GM06990 (cell line): ENCODE results near the gene DCBLD1.
"Not testable (repeated sequence)": the region's sequence is repeated elsewhere in the genome, so short reads cannot be mapped to it uniquely, and the experiment has no call there.

Experiments used
- DNase-seq: peaks from one replicate; pipeline ENCODE4 v3.0.0-alpha.2; 2011; ENCODE audit not compliant: insufficient read length; ENCODE audit errors: extremely low read depth
- H3K27me3 ChIP-seq: replicated peaks from 2 replicates; pipeline ENCODE4 v1.6.0; 2011; ENCODE audit warnings: low read length; ENCODE audit not compliant: control insufficient read depth, insufficient read depth
- H3K36me3 ChIP-seq: 2 replicates; pipeline ENCODE4 v1.5.1; 2011; ENCODE audit warnings: low read length; ENCODE audit not compliant: control insufficient read depth, insufficient read depth
- H3K4me3 ChIP-seq: replicated peaks from 2 replicates; pipeline ENCODE4 v1.5.1; 2011; ENCODE audit warnings: low read depth, mild to moderate bottlenecking, control low read depth, low read length
- TF ChIP-seq, protein P1 (sequence below): IDR thresholded peaks from 2 replicates; pipeline ENCODE4 v1.5.1; 2011; ENCODE audit warnings: low read length, control low read depth, mild to moderate bottlenecking, inconsistent platforms; ENCODE audit not compliant: insufficient read depth, poor library complexity, severe bottlenecking

DCBLD1 gene

DNA sequence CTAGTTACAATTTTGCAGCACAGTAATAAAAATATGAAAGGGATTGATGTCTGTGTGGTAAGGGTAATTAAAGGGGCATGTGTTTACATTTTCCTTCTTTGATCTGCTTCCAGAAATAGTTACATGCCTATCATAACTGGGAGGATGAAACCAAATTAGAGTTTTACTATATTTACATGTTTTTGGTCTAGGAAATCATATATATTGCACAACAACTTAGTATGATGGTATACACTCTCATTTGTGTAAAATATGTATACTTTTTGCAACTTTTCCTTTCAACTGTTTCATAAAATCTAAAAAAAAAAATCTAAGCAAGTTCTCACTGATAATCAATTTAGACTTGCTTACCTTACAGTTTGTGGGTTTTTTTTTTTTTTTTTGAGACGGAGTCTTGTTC is 32.2 kb downstream of the DCBLD1 start:
- no peaks in the 10 kb centered on the region for H3K36me3 ChIP-seq
- H3K4me3 ChIP-seq = no peak overlapping the region
- DNase-seq = no peak
- TF ChIP-seq, protein P1, sequence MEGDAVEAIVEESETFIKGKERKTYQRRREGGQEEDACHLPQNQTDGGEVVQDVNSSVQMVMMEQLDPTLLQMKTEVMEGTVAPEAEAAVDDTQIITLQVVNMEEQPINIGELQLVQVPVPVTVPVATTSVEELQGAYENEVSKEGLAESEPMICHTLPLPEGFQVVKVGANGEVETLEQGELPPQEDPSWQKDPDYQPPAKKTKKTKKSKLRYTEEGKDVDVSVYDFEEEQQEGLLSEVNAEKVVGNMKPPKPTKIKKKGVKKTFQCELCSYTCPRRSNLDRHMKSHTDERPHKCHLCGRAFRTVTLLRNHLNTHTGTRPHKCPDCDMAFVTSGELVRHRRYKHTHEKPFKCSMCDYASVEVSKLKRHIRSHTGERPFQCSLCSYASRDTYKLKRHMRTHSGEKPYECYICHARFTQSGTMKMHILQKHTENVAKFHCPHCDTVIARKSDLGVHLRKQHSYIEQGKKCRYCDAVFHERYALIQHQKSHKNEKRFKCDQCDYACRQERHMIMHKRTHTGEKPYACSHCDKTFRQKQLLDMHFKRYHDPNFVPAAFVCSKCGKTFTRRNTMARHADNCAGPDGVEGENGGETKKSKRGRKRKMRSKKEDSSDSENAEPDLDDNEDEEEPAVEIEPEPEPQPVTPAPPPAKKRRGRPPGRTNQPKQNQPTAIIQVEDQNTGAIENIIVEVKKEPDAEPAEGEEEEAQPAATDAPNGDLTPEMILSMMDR = no peak
- no peaks in the 10 kb centered on the region for H3K27me3 ChIP-seq

DNA sequence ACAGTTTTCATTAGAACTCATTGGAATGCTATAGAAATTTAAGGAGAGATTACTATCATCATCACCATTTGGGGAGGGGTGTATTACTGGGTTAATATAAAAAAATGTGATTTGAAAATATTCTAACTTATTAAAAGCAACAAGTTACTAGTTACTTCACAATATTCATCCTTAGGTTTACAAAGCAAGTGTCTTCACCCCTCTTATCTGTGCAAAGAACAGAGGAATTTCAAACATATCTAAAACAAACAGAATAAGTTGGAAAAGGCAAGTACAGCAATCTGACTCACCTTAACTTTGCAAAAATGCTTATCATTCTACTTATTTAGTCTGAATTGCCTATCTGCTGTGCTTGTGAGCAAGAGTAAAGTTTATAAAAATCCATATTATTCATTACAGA is 32.9 kb downstream of the DCBLD1 start:
- no peak overlapping the region for H3K4me3 ChIP-seq
- H3K27me3 ChIP-seq = no peaks in the 10 kb centered on the region
- no peaks in the 10 kb centered on the region for H3K36me3 ChIP-seq
- TF ChIP-seq, protein P1 = no peak
- DNase-seq = no peak

DNA sequence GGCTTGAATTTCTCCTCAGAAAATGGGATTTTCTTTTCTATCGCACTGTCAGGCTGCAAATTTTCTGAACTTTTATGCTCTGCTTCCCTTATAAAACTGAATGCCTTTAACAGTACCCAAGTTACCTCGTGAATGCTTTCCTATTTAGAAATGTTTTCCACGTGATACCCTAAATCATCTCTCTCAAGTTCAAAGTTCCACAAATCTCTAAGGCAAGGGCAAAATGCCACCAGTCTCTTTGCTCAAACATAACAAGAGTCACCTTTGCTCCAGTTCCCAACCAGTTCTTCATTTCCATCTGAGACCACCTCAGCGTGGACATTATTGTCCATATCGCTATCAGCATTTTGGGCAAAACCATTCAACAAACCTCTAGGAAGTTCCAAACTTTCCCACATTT is 35.5 kb downstream of the DCBLD1 start:
- not testable (repeated sequence) for H3K36me3 ChIP-seq, H3K4me3 ChIP-seq, DNase-seq, H3K27me3 ChIP-seq

DNA sequence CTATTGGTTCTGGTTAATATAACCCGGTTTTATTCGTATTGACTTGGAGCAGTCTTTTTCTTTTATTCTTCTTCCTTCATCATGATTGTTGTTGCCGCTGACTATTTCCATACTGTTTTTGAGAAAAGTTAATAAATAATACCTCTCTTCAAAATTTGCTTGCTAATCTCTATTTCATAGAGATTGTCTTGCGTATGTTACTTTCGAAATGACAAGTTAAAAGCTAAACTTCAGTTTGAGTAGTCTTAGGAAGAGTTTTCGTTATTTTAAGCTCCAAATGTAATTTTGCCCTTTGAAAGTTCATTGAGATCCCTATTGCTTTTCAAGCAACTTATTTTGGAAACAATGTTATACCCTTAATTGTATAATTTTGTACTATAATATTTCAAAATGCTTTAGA is 36.4 kb downstream of the DCBLD1 start:
- Histone ChIP-seq H3K36me3 (no peaks in the 10 kb centered on the region), H3K4me3 (no peak overlapping the region), H3K27me3 (no peaks in the 10 kb centered on the region)
- no peak for DNase-seq
- TF ChIP-seq, protein P1 = no peak

DNA sequence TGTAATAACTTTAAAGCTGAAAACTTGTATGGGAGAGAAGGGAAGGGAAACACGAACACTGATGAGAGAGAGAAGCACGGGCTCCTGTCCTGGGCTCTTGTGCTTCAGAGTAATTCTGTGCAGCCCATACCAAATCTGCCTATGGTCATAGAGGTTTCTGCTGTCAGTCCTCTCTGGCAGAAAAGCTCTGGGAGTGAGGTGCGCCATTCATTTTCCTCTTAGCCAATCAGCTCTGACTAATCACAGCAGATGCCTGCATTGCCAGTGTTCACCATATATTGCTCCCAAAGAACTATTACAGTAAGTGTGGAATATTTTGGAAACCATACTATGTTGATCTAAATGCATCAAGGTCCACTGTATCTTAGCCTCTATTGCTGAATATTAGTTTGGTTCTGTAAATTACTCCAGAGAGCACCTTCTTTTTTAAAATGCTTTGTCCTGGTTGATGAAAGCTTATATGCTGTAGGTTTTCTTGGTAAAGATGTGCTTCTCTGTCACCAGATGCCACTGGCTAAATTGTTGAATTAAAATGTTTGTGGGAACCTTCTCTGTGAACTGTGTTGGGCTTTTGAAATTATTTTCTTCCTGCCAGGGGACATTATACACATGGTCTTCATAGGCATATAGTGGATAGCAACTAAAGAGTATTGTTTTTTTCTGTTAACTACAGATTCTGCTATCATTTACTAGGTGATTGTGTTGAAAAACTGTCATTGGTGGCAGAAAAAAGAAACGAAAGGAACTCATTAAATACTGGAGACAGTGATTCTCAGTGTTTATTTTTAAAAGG is 38.3 kb downstream of the DCBLD1 start:
- Histone ChIP-seq H3K4me3 (no peak overlapping the region), H3K27me3 (no peaks in the 10 kb centered on the region), H3K36me3 (no peaks in the 10 kb centered on the region)
- DNase-seq = no peak
- TF ChIP-seq, protein P1 = no peak

DNA sequence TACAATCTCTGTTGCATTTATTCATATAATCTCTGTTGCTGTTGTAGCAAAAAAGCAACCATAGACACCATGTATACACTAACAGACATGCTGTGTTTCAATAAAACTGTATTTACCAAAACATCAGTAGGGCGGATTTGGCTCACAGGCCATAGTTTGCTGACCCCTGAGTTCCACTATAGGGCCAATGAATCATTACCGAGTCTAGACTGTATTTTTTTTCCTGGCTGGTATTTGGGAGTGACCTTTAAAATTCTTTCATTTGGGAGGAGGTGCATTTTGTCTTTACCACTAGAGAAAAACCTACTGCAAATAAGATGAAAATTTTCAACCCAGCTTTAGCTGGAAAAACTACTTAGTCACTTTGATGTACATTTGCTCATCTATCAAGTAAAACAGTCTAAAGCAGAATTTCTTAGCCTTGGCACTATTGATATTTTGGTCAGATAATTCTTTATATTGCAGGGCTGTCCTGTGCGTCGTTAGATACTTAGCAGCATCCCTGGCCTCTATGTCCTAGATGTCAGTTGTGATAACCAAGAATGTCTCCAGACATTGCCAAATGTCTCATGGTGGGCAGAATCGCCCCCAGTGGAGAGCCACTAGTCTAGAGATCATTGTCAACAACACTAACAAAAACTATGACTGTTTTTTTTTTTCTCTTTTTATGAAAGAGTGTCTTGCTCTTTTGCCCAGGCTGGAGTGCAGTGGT is 39.5 kb downstream of the DCBLD1 start:
- H3K4me3 ChIP-seq = no peak overlapping the region
- TF ChIP-seq, protein P1 = no peak
- H3K27me3 ChIP-seq = no peaks in the 10 kb centered on the region
- no peak for DNase-seq
- H3K36me3 ChIP-seq = no peaks in the 10 kb centered on the region
